ENCODE data around the gene IL12RB2. TPM values are rescaled to one million over a fixed set of nuclear protein-coding genes. Genes with fewer than 3 reads are reported as not detected.

IL12RB2 gene
- total RNA-seq, 2 experiments from 2014 or later = 0.98 to 1.2 TPM

GRCh38 chr1:67338642-67339041 lies 31.0 kb downstream of the IL12RB2 start:
- intact Hi-C loops (cut with DNase I, micrococcal nuclease) = no loop called here
- ATAC-seq (ENCODE audit: poor library complexity) = no peak
- Mint-ChIP-seq H3K36me3 (ENCODE audit: low read depth) (no peaks in the 10 kb centered on the region), H3K4me3 (no peak overlapping the region), H3K4me1 (ENCODE audit: low read depth) (peaks cover 62% of the 10 kb centered on the region), H3K9me3 (no peaks in the 10 kb centered on the region), H3K27ac (no peak overlapping the region), H3K27me3 (no peaks in the 10 kb centered on the region)
- H3K4me1 ChIP-seq (ENCODE audit: insufficient read depth, low read length) = peaks cover 24% of the 10 kb centered on the region
- no peak overlapping the region for H3K27ac ChIP-seq (ENCODE audit: low read depth in 1 of 2, low read length in 2 of 2)
- ChIA-PET CTCF (no interaction called here), POLR2A (interaction anchor here (0.8 kb wide), 1 partner anchor 137 kb away, joined by 3 read pairs; no protein-coding TSS in a partner anchor)
- H3K36me3 ChIP-seq (ENCODE audit: insufficient read depth, low read length) = no peaks in the 10 kb centered on the region
- no peak for TF ChIP-seq CTCF (IDR thresholded peaks at IDR 0.05)
- no peak for DNase-seq
- no peak overlapping the region for H3K4me3 ChIP-seq (ENCODE audit: low read length)
- H3K27me3 ChIP-seq (ENCODE audit: control insufficient read depth in 1 of 2, insufficient read depth in 2 of 2, low read length in 2 of 2) = no peaks in the 10 kb centered on the region
- H3K9me3 ChIP-seq (ENCODE audit: control insufficient read depth in 1 of 2, insufficient read depth in 1 of 2, low read length in 2 of 2) = no peaks in the 10 kb centered on the region

DNA sequence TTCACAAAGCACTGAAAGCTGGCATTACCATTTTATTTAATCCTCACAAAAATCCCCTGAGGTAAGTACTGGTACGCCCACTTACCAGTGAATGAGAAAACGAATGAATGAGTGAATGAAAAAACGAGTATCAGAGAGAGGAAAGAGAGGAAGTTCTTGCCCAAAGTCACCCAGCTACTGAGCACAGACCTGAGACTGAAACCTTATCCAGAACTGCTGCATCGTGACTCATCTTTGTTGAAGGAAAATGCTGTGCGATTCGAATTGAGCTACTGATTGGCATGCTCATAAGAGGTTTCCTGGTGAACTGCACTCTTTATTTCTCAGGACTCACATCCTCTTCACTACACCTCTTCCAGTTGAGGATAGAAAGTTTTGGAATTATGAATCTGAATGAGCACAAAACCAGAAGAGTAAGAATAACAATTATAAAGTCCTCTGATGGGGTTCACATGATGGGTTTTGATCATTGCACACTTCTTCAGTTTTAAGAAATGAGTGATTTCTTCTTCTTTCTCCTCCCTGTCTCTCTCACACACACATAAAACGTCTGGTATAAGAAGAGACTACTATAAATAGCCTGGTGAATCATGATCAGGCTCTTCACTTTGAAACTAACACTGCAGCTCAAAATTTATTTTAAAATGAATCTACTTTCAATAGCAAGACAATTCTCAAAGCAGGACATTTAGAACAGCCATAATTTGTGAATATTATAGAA lies 32.1 kb downstream of the IL12RB2 start:
- Mint-ChIP-seq H3K36me3 (ENCODE audit: low read depth) (no peaks in the 10 kb centered on the region), H3K4me3 (no peak overlapping the region), H3K4me1 (ENCODE audit: low read depth) (peaks cover 58% of the 10 kb centered on the region), H3K27me3 (no peaks in the 10 kb centered on the region), H3K9me3 (no peaks in the 10 kb centered on the region), H3K27ac (no peak overlapping the region)
- ATAC-seq (ENCODE audit: poor library complexity) (no peak), DNase-seq (peak in 4 of 14 experiments; percentile 7 to 23 (median 14))
- POLR2A ChIA-PET = no interaction called here
- no peaks in the 10 kb centered on the region for H3K9me3 ChIP-seq (ENCODE audit: control insufficient read depth in 1 of 2, insufficient read depth in 1 of 2, low read length in 2 of 2)
- peaks cover 22% of the 10 kb centered on the region for H3K4me1 ChIP-seq (ENCODE audit: insufficient read depth, low read length)
- CTCF ChIA-PET = interaction anchor here (0.6 kb wide), 1 partner anchor 68 kb away, joined by 3 read pairs; no protein-coding TSS in a partner anchor
- H3K4me3 ChIP-seq (ENCODE audit: low read length) = no peak overlapping the region
- H3K27me3 ChIP-seq (ENCODE audit: control insufficient read depth in 1 of 2, insufficient read depth in 2 of 2, low read length in 2 of 2) = no peaks in the 10 kb centered on the region
- no peak for TF ChIP-seq CTCF (IDR thresholded peaks at IDR 0.05)
- no peak overlapping the region for H3K27ac ChIP-seq (ENCODE audit: low read depth in 1 of 2, low read length in 2 of 2)
- intact Hi-C loops (cut with DNase I, micrococcal nuclease) = no loop called here
- H3K36me3 ChIP-seq (ENCODE audit: insufficient read depth, low read length) = no peaks in the 10 kb centered on the region

DNA sequence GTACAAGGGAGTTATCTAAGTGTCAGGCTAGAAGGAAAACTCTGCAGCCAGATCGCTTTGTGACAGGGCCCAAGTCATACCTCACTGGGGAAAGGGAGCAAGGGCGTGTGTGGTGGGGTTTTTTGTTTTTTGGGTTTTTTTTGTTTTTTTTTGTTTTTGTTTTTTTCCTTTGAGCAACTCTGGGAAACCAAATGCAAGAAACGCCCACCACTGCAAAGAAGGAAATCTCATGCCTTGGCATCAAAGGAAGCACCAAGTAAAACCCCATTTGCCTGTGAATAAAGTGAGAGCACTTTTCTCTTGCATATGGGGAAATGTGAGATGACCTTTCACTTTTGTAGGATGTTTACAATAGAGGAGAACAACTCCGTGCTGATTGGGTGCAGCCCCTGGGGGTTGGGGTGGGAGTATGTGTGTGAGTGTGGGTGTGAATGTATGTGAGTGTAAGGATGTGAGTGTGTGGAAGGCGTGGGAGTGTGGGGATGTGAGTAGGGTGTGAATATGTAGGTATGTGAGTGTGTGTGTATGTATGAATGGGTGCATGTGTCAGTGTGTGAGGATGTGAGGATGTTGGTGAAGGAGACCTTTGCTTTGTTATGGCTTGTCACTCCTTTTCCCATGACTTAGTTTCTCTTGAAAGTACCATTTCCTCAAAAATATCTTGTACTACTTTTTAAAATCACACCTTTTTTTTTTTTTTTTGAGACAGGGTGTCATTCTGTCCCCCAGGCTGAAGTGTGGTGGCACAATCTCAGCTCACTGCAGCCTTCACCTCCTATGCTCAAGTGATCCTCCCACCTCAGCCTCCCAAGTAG lies 34.6 kb downstream of the IL12RB2 start:
- no peak for TF ChIP-seq CTCF (IDR thresholded peaks at IDR 0.05)
- no peak overlapping the region for H3K27ac ChIP-seq (ENCODE audit: low read depth in 1 of 2, low read length in 2 of 2)
- POLR2A ChIA-PET = no interaction called here
- H3K4me3 ChIP-seq (ENCODE audit: low read length) = no peak overlapping the region
- CTCF ChIA-PET = no interaction called here
- ATAC-seq (ENCODE audit: poor library complexity) = no peak
- no peaks in the 10 kb centered on the region for H3K9me3 Mint-ChIP-seq
- H3K4me1 ChIP-seq (ENCODE audit: insufficient read depth, low read length) = peaks cover 9% of the 10 kb centered on the region
- intact Hi-C loops (cut with DNase I, micrococcal nuclease) = no loop called here
- no peak overlapping the region for H3K27ac Mint-ChIP-seq
- H3K9me3 ChIP-seq (ENCODE audit: control insufficient read depth in 1 of 2, insufficient read depth in 1 of 2, low read length in 2 of 2) = no peaks in the 10 kb centered on the region
- no peaks in the 10 kb centered on the region for H3K27me3 Mint-ChIP-seq
- H3K4me3 Mint-ChIP-seq = no peak overlapping the region
- no peaks in the 10 kb centered on the region for H3K27me3 ChIP-seq (ENCODE audit: control insufficient read depth in 1 of 2, insufficient read depth in 2 of 2, low read length in 2 of 2)
- no peaks in the 10 kb centered on the region for H3K36me3 Mint-ChIP-seq (ENCODE audit: low read depth)
- peaks cover 35% of the 10 kb centered on the region for H3K4me1 Mint-ChIP-seq (ENCODE audit: low read depth)
- peak in 2 of 14 experiments; percentile 3 to 49 for DNase-seq
- no peaks in the 10 kb centered on the region for H3K36me3 ChIP-seq (ENCODE audit: insufficient read depth, low read length)

All from CD4-positive, alpha-beta T cell (primary cell).